ENCODE data around the gene MCM3AP. TPM values are rescaled to one million over a fixed set of nuclear protein-coding genes. Genes with fewer than 3 reads are reported as not detected.
A peak's percentile ranks its signal among the peaks of the same experiment; 100 is the strongest.
"Not testable (repeated sequence)": the region's sequence is repeated elsewhere in the genome, so short reads cannot be mapped to it uniquely, and the experiment has no call there.

The MCM3AP gene
- total RNA-seq, 2 donors from 2014 or later, result 90.6 to 94.3 TPM

GRCh38 chr21:46314441-46315020, 29.1 kb upstream of the MCM3AP start:
- intact Hi-C loops (cut with DNase I, micrococcal nuclease), result no loop called here
- DNase-seq, result no peak
- no peak for ATAC-seq

- intact Hi-C loops (cut with DNase I, micrococcal nuclease), result no loop called here
- DNase-seq, result no peak
- ATAC-seq, result no peak
These were observed 27.5 kb upstream of the MCM3AP start for GRCh38 chr21:46312949-46313348.

GRCh38 chr21:46311568-46311967, 26.2 kb upstream of the MCM3AP start:
- intact Hi-C loops (cut with DNase I, micrococcal nuclease), result no loop called here
- ATAC-seq (no peak), DNase-seq (no peak)

GRCh38 chr21:46310260-46310659, 24.8 kb upstream of the MCM3AP start:
- intact Hi-C loops (cut with DNase I, micrococcal nuclease); ATAC-seq; DNase-seq: not testable (repeated sequence)

- intact Hi-C loops (cut with DNase I, micrococcal nuclease), result no loop called here
- ATAC-seq (no peak), DNase-seq (no peak)
These were observed 23.0 kb upstream of the MCM3AP start for GRCh38 chr21:46308431-46308830.

- intact Hi-C loops (cut with DNase I, micrococcal nuclease), result no loop called here
- DNase-seq (no peak), ATAC-seq (no peak)
These were observed 22.2 kb upstream of the MCM3AP start for GRCh38 chr21:46307625-46308024.

- ATAC-seq, result peak; percentile 6
- no peak for DNase-seq
- intact Hi-C loops (cut with DNase I, micrococcal nuclease), result no loop called here
These were observed 19.5 kb upstream of the MCM3AP start for GRCh38 chr21:46304955-46305354.

GRCh38 chr21:46304437-46304836, 19.0 kb upstream of the MCM3AP start:
- ATAC-seq (no peak), DNase-seq (no peak)
- intact Hi-C loops (cut with DNase I, micrococcal nuclease), result no loop called here

- intact Hi-C loops (cut with DNase I, micrococcal nuclease), result no loop called here
- no peak for DNase-seq
- no peak for ATAC-seq
These were observed 16.3 kb upstream of the MCM3AP start for GRCh38 chr21:46301759-46302158.

GRCh38 chr21:46299167-46299566, 13.8 kb upstream of the MCM3AP start:
- DNase-seq, result no peak
- ATAC-seq, result no peak
- intact Hi-C loops (cut with DNase I, micrococcal nuclease), result no loop called here

GRCh38 chr21:46297338-46298271, 12.2 kb upstream of the MCM3AP start:
- ATAC-seq (peak; percentile 56), DNase-seq (no peak)
- intact Hi-C loops (cut with DNase I, micrococcal nuclease), result no loop called here

GRCh38 chr21:46295996-46296752, 10.8 kb upstream of the MCM3AP start:
- intact Hi-C loops (cut with DNase I, micrococcal nuclease), result no loop called here
- DNase-seq, result peak; percentile 67 to 71
- ATAC-seq, result peak; percentile 36

- DNase-seq, result no peak
- intact Hi-C loops (cut with DNase I, micrococcal nuclease), result no loop called here
- ATAC-seq, result no peak
These were observed 9.9 kb upstream of the MCM3AP start for GRCh38 chr21:46295177-46295770.

- no peak for DNase-seq
- intact Hi-C loops (cut with DNase I, micrococcal nuclease), result no loop called here
- ATAC-seq, result peak; percentile 6
These were observed 9.3 kb upstream of the MCM3AP start for GRCh38 chr21:46294647-46295176.

- ATAC-seq, result no peak
- DNase-seq, result no peak
- intact Hi-C loops (cut with DNase I, micrococcal nuclease), result no loop called here
These were observed 6.2 kb upstream of the MCM3AP start for GRCh38 chr21:46291561-46291960.

GRCh38 chr21:46289655-46290179, 4.3 kb upstream of the MCM3AP start:
- no peak for ATAC-seq
- intact Hi-C loops (cut with DNase I, micrococcal nuclease), result no loop called here
- no peak for DNase-seq

- ATAC-seq, result no peak
- no peak for DNase-seq
- intact Hi-C loops (cut with DNase I, micrococcal nuclease), result no loop called here
These were observed 2.1 kb upstream of the MCM3AP start for GRCh38 chr21:46287541-46287940.

GRCh38 chr21:46286648-46287002, 1.2 kb upstream of the MCM3AP start:
- DNase-seq (no peak), ATAC-seq (peak; percentile 7)
- intact Hi-C loops (cut with DNase I, micrococcal nuclease), result no loop called here
